Cortex of kidney (tissue), 1 donor: ENCODE results near the gene TGFA.
"Not testable (repeated sequence)": the region's sequence is repeated elsewhere in the genome, so short reads cannot be mapped to it uniquely, and the experiment has no call there.

ENCODE experiments used
- DNase-seq: peaks from one replicate; lab custom pipeline; 2025; lab: John Stamatoyannopoulos, UW

The TGFA gene

GRCh38 chr2:70498054-70498453, 55.6 kb downstream of the TGFA start:
- no peak for DNase-seq

- DNase-seq, result no peak
Measured at GRCh38 chr2:70496819-70497218, 56.8 kb downstream of the TGFA start.

GRCh38 chr2:70494293-70494886, 59.2 kb downstream of the TGFA start:
- DNase-seq, result no peak

GRCh38 chr2:70490381-70490780, 63.2 kb downstream of the TGFA start:
- DNase-seq, result no peak

GRCh38 chr2:70489165-70489564, 64.5 kb downstream of the TGFA start:
- DNase-seq, result no peak

- DNase-seq, result no peak
Measured at GRCh38 chr2:70484086-70484485, 69.5 kb downstream of the TGFA start.

GRCh38 chr2:70482401-70482800, 71.2 kb downstream of the TGFA start:
- DNase-seq, result no peak

GRCh38 chr2:70480468-70480867, 73.2 kb downstream of the TGFA start:
- DNase-seq, result no peak

GRCh38 chr2:70479816-70480215, 73.8 kb downstream of the TGFA start:
- DNase-seq, result no peak

GRCh38 chr2:70477441-70477844, 76.2 kb downstream of the TGFA start:
- DNase-seq, result no peak

GRCh38 chr2:70475266-70475665, 78.4 kb downstream of the TGFA start:
- no peak for DNase-seq

- no peak for DNase-seq
Measured at GRCh38 chr2:70474256-70474848, 79.3 kb downstream of the TGFA start.

GRCh38 chr2:70473101-70473722, 80.4 kb downstream of the TGFA start:
- DNase-seq, result no peak

GRCh38 chr2:70472221-70472890, 81.3 kb downstream of the TGFA start:
- no peak for DNase-seq

GRCh38 chr2:70471129-70471528, 82.5 kb downstream of the TGFA start:
- no peak for DNase-seq

- no peak for DNase-seq
Measured at GRCh38 chr2:70469961-70470360, 83.7 kb downstream of the TGFA start.

GRCh38 chr2:70469435-70469834, 84.2 kb downstream of the TGFA start:
- no peak for DNase-seq

- DNase-seq, result no peak
Measured at GRCh38 chr2:70468878-70469277, 84.7 kb downstream of the TGFA start.

- no peak for DNase-seq
Measured at GRCh38 chr2:70467831-70468779, 85.5 kb downstream of the TGFA start.

GRCh38 chr2:70467237-70467636, 86.4 kb downstream of the TGFA start:
- DNase-seq, result no peak

- DNase-seq, result not testable (repeated sequence)
Measured at GRCh38 chr2:70466647-70467046, 87.0 kb downstream of the TGFA start.

GRCh38 chr2:70463997-70464396, 89.6 kb downstream of the TGFA start:
- no peak for DNase-seq
